H1 (cell line): ENCODE data around the gene E2F1. TPM values are rescaled to one million over a fixed set of nuclear protein-coding genes. Genes with fewer than 3 reads are reported as not detected.

ENCODE experiments used
- EP300 ChIP-seq, 2 experiments: IDR thresholded peaks; 1 replicate in 1 of 2; 2 replicates in 1 of 2; pipeline ENCODE4 v1.6.1; 2011 to 2012; ENCODE audit warnings: low read depth in 2 of 2, low read length in 2 of 2, mild to moderate bottlenecking in 2 of 2, borderline replicate concordance in 1 of 2, inconsistent platforms in 1 of 2, moderate library complexity in 1 of 2
- HDAC2 ChIP-seq, 2 experiments: fragments of 300-600 bp in 1 of 2; sonication (generic) in 1 of 2; IDR thresholded peaks; 2 replicates each; pipeline ENCODE4 v1.6.1; 2011 to 2012; ENCODE audit warnings: low read depth in 2 of 2, low read length in 2 of 2, mild to moderate bottlenecking in 2 of 2, moderate library complexity in 2 of 2, borderline replicate concordance in 1 of 2, inconsistent platforms in 1 of 2
- JUND ChIP-seq: IDR thresholded peaks from 2 replicates; pipeline ENCODE4 v1.6.1; 2011; ENCODE audit warnings: mild to moderate bottlenecking, improper control_type of control experiment, low read length
- SP2 ChIP-seq: IDR thresholded peaks from 2 replicates; pipeline ENCODE4 v1.6.1; 2012; ENCODE audit warnings: mild to moderate bottlenecking, low read length, inconsistent platforms
- TAF1 ChIP-seq: IDR thresholded peaks from 2 replicates; pipeline ENCODE4 v1.6.1; 2011; ENCODE audit warnings: mild to moderate bottlenecking, low read depth, low read length
- ZNF274 ChIP-seq: IDR thresholded peaks from 2 replicates; pipeline ENCODE4 v1.7.0; 2012; ENCODE audit warnings: low read length, borderline replicate concordance; ENCODE audit errors: extremely low read depth
- polyA plus RNA-seq, 7 experiments: library from polyadenylated mRNA; depleted of rRNA in 3 of 7; stranded (reverse) in 5 of 7; unstranded in 2 of 7; fragments of >200 nt in 5 of 7; fragments of 200-250 nt in 2 of 7; gene quantifications; 1 replicate in 5 of 7; 2 replicates in 1 of 7; 4 replicates in 1 of 7; pipeline versions ENCODE4 v1.2.1 to v1.2.3, GENCODE V29; 2011 to 2013; ENCODE audit warnings: missing spikeins in 2 of 7, mixed read lengths in 2 of 7
- total RNA-seq: library from RNA; stranded (reverse); fragmentation: NEBNext Ultra II Directional; extraction: Animal tissue kit (Norgen Biotek cat#: 25700); gene quantifications from 2 replicates; pipeline ENCODE4 v1.2.1, GENCODE V29; 2021
- TF ChIP-seq, protein P1 (sequence below): fragments of 300-600 bp; sonication (generic); IDR thresholded peaks from 2 replicates; pipeline ENCODE4 v1.7.1; 2012; ENCODE audit warnings: low read length, moderate library complexity, mild to moderate bottlenecking, inconsistent platforms; ENCODE audit not compliant: insufficient replicate concordance

The E2F1 gene
- total and polyA plus RNA-seq, 2 of the 8 experiments (the other 6 are each of a cell fraction or from before 2014, with no cell fraction given), result 33.4 to 35.8 TPM

GRCh38 chr20:33668466-33669155 lies 17.6 kb downstream of the E2F1 start (continued):
- TF ChIP-seq, protein P1, sequence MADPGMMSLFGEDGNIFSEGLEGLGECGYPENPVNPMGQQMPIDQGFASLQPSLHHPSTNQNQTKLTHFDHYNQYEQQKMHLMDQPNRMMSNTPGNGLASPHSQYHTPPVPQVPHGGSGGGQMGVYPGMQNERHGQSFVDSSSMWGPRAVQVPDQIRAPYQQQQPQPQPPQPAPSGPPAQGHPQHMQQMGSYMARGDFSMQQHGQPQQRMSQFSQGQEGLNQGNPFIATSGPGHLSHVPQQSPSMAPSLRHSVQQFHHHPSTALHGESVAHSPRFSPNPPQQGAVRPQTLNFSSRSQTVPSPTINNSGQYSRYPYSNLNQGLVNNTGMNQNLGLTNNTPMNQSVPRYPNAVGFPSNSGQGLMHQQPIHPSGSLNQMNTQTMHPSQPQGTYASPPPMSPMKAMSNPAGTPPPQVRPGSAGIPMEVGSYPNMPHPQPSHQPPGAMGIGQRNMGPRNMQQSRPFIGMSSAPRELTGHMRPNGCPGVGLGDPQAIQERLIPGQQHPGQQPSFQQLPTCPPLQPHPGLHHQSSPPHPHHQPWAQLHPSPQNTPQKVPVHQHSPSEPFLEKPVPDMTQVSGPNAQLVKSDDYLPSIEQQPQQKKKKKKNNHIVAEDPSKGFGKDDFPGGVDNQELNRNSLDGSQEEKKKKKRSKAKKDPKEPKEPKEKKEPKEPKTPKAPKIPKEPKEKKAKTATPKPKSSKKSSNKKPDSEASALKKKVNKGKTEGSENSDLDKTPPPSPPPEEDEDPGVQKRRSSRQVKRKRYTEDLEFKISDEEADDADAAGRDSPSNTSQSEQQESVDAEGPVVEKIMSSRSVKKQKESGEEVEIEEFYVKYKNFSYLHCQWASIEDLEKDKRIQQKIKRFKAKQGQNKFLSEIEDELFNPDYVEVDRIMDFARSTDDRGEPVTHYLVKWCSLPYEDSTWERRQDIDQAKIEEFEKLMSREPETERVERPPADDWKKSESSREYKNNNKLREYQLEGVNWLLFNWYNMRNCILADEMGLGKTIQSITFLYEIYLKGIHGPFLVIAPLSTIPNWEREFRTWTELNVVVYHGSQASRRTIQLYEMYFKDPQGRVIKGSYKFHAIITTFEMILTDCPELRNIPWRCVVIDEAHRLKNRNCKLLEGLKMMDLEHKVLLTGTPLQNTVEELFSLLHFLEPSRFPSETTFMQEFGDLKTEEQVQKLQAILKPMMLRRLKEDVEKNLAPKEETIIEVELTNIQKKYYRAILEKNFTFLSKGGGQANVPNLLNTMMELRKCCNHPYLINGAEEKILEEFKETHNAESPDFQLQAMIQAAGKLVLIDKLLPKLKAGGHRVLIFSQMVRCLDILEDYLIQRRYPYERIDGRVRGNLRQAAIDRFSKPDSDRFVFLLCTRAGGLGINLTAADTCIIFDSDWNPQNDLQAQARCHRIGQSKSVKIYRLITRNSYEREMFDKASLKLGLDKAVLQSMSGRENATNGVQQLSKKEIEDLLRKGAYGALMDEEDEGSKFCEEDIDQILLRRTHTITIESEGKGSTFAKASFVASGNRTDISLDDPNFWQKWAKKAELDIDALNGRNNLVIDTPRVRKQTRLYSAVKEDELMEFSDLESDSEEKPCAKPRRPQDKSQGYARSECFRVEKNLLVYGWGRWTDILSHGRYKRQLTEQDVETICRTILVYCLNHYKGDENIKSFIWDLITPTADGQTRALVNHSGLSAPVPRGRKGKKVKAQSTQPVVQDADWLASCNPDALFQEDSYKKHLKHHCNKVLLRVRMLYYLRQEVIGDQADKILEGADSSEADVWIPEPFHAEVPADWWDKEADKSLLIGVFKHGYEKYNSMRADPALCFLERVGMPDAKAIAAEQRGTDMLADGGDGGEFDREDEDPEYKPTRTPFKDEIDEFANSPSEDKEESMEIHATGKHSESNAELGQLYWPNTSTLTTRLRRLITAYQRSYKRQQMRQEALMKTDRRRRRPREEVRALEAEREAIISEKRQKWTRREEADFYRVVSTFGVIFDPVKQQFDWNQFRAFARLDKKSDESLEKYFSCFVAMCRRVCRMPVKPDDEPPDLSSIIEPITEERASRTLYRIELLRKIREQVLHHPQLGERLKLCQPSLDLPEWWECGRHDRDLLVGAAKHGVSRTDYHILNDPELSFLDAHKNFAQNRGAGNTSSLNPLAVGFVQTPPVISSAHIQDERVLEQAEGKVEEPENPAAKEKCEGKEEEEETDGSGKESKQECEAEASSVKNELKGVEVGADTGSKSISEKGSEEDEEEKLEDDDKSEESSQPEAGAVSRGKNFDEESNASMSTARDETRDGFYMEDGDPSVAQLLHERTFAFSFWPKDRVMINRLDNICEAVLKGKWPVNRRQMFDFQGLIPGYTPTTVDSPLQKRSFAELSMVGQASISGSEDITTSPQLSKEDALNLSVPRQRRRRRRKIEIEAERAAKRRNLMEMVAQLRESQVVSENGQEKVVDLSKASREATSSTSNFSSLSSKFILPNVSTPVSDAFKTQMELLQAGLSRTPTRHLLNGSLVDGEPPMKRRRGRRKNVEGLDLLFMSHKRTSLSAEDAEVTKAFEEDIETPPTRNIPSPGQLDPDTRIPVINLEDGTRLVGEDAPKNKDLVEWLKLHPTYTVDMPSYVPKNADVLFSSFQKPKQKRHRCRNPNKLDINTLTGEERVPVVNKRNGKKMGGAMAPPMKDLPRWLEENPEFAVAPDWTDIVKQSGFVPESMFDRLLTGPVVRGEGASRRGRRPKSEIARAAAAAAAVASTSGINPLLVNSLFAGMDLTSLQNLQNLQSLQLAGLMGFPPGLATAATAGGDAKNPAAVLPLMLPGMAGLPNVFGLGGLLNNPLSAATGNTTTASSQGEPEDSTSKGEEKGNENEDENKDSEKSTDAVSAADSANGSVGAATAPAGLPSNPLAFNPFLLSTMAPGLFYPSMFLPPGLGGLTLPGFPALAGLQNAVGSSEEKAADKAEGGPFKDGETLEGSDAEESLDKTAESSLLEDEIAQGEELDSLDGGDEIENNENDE, result no peak
- TF ChIP-seq JUND (no peak), TAF1 (no peak), ZNF274 (no peak), SP2 (no peak), HDAC2 (IDR thresholded peaks at IDR 0.05; ENCODE audit: borderline replicate concordance in 1 of 2, low read depth in 2 of 2, low read length in 2 of 2) (no peak), EP300 (IDR thresholded peaks at IDR 0.05; ENCODE audit: borderline replicate concordance in 1 of 2, low read depth in 2 of 2, low read length in 2 of 2) (no peak)
